GM21576 (cell line): ENCODE measurements around the gene NAV1.

Source experiments
- ATAC-seq: cut with Tn5 transposase; IDR thresholded peaks from one replicate; pipeline ENCODE4 v1.9.1; 2021; ENCODE audit warnings: mild to moderate bottlenecking, moderate library complexity; ENCODE audit not compliant: unreplicated experiment

Gene NAV1

DNA sequence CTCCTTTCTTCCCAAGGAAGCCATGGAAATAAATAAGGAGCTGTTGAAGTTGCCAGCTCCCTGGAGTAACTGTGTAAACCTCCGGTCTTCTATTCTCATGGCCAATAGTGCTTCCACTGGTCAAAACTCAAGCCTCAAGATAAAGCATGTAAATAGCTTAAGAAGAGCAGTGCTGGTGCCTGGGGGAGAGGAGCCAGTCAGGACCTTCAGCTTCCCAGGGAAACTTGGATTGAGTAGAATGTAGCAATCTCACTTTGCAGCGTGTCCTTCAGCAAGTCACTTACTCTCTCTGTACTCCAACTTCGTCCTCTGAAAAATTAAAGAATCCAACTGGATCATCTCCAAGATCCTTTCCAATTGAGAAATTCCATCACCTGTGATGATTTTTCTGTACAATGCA, 44.7 kb downstream of the NAV1 start:
- no peak for ATAC-seq

DNA sequence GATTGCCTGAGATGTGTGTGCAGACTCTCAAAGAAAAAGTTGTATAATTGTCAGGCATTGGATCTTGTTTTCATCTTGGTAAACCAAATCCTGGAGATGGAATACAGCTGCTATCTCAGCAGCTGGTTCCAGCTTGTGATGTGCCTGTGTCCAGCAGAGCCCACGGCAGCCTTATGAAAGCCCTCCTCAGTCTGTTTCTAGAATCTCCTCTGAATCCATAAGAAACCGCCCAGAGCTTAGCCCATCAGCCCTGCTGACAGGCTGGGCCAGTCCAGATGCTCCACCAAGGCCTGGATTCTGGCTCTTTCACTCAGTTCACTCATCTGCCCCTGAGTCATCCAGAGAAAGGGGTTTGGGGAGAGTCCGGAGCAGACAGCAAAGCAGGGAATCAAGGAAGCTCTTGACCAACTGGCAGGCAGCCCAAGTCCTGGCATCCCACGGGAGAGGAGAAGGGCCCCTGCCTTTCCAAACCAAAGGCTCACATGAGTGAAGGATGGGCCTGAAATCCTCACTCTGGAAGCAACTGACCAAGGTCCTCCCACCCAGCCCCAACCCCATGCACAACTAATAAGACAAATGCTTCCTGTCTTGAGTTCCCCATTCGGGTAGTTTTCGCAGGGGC, 45.7 kb downstream of the NAV1 start:
- no peak for ATAC-seq

DNA sequence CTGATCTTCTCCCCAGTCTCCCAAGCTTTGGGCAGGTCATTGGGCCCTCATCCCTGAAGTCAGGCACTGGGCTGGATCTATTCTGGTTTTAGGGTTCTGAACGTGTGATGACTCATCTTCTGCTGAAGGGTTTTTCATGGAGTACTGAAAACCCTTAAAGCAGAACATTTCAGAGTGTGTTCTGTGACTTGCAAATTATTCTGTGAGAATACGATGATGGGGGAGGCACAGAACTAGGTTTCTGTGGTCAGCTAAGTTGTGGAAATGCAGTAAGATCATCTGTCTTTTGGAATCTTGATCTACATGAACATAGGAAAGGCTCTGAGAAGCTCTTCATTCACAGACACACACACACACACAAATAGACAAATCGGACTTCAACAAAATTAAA, 46.2 kb downstream of the NAV1 start:
- no peak for ATAC-seq

DNA sequence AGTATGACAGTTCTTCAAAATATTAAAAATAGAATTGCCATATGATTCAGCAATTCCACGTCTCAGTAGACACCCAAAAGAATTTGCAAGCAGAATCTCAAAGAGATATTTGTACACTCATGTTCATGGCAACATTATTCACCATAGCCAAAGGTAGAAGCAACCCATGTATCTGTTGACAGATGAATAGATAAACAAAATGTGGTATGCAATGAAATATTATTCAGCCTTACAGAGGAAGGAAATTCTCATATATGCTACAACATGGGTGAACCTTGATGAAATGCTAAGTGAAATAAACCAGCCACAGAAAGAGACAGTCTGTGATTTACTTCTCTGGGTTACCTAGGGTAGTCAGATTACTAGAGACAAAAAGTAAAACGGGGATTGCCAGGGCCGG, 47.0 kb downstream of the NAV1 start:
- no peak for ATAC-seq

DNA sequence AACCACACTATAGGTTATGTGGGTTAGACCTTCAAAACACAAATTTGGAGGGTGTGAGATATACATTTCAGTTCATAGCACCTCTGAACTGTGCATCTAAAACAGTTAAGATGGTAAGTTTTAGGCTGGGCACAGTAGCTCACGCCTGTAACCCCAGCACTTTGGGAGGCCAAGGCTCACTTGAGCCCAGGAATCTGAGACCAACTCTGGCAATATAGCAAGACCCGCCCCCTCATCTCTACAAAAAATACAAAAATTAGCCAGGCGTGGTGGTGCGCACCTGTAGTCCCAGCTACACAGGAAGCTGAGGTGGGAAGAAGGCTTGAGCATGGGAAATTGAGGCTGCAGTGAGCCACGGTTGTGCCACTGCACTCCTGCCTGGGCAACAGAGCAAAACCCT, 47.9 kb downstream of the NAV1 start:
- ATAC-seq, result no peak

DNA sequence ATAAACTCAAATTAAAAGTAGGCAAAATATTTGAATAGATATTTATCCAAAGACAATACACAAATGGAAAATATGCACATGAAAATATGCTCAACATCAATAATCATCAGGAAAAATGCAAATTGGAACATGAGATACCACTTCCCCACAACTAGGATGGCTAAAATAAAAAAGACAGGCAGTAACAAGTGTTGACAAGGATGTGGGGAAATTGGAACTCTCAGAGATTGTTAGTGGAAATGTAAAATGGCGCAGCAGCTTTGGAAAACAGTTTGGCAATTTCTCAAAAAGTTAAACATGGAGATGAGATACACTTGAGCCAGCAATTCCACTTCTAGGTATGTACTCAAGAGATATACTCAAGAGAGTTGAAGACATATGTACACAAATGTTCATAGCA, 48.8 kb downstream of the NAV1 start:
- ATAC-seq, result no peak
